ENCODE measurements around the gene CHRNB2.

DNA sequence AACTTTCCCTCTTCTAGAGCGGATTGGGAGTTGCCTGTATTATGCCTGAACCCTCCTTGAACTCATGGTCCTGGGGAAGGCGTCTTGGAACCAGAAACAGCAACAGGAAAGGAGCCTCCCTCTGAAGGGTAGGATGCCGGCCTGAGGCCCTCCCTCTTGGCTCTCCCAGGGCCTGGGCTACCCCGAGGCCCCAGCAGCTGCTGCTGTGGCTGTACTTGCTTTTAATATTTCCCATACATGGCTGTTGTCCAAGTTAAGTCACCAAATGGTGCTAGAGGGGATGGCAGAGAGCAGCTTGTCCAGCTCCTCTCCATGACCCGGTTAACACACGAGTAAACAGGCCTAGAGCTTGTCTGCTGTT, 10.5 kb downstream of the CHRNB2 start:
- TF ChIP-seq, protein P1, sequence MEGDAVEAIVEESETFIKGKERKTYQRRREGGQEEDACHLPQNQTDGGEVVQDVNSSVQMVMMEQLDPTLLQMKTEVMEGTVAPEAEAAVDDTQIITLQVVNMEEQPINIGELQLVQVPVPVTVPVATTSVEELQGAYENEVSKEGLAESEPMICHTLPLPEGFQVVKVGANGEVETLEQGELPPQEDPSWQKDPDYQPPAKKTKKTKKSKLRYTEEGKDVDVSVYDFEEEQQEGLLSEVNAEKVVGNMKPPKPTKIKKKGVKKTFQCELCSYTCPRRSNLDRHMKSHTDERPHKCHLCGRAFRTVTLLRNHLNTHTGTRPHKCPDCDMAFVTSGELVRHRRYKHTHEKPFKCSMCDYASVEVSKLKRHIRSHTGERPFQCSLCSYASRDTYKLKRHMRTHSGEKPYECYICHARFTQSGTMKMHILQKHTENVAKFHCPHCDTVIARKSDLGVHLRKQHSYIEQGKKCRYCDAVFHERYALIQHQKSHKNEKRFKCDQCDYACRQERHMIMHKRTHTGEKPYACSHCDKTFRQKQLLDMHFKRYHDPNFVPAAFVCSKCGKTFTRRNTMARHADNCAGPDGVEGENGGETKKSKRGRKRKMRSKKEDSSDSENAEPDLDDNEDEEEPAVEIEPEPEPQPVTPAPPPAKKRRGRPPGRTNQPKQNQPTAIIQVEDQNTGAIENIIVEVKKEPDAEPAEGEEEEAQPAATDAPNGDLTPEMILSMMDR (tag by site-specific recombination; IDR thresholded peaks at IDR 0.05), result no peak
- TF ChIP-seq MEIS1 (CRISPR knock-in tag; IDR thresholded peaks at IDR 0.05; ENCODE audit: borderline replicate concordance) (no peak), ZBTB21 (tag by site-specific recombination; IDR thresholded peaks at IDR 0.05) (no peak), ZNF121 (tag by site-specific recombination; IDR thresholded peaks at IDR 0.05) (no peak)

Measured in HEK293 (cell line).